EL (cell line): ENCODE measurements around the gene CIDEA.
"Not testable (repeated sequence)": the region's sequence is repeated elsewhere in the genome, so short reads cannot be mapped to it uniquely, and the experiment has no call there.

ENCODE experiments used
- DNase-seq: peaks from one replicate; pipeline ENCODE4 v3.0.0-alpha.2; 2016

Gene CIDEA

GRCh38 chr18:12254136-12254819 is at the start of gene CIDEA:
CIDEA (plus strand) TSS chr18:12254361; CDS start chr18:12254384, 23 bp downstream.
- peak; percentile 30 for DNase-seq

GRCh38 chr18:12208296-12209153 is 45.6 kb upstream of the CIDEA start:
- not testable (repeated sequence) for DNase-seq

- DNase-seq = not testable (repeated sequence)
Observed at GRCh38 chr18:12212308-12212707, 41.9 kb upstream of the CIDEA start.

GRCh38 chr18:12214296-12215005 is 39.7 kb upstream of the CIDEA start:
- not testable (repeated sequence) for DNase-seq

GRCh38 chr18:12216471-12216870 is 37.7 kb upstream of the CIDEA start:
- not testable (repeated sequence) for DNase-seq

GRCh38 chr18:12218603-12219002 is 35.6 kb upstream of the CIDEA start:
- DNase-seq = not testable (repeated sequence)

GRCh38 chr18:12222041-12222440 is 32.1 kb upstream of the CIDEA start:
- DNase-seq = not testable (repeated sequence)

- not testable (repeated sequence) for DNase-seq
Observed at GRCh38 chr18:12223326-12223725, 30.8 kb upstream of the CIDEA start.

GRCh38 chr18:12226807-12227206 is 27.4 kb upstream of the CIDEA start:
- not testable (repeated sequence) for DNase-seq

- not testable (repeated sequence) for DNase-seq
Observed at GRCh38 chr18:12227399-12228186, 26.6 kb upstream of the CIDEA start.

GRCh38 chr18:12228308-12228707 is 25.9 kb upstream of the CIDEA start:
- DNase-seq = not testable (repeated sequence)

- DNase-seq = not testable (repeated sequence)
Observed at GRCh38 chr18:12230561-12230960, 23.6 kb upstream of the CIDEA start.

GRCh38 chr18:12231040-12231882 is 22.9 kb upstream of the CIDEA start:
- no peak for DNase-seq

- no peak for DNase-seq
Observed at GRCh38 chr18:12231986-12232385, 22.2 kb upstream of the CIDEA start.

GRCh38 chr18:12233378-12233777 is 20.8 kb upstream of the CIDEA start:
- DNase-seq = peak; percentile 51

GRCh38 chr18:12234451-12235190 is 19.5 kb upstream of the CIDEA start:
- DNase-seq = no peak

- DNase-seq = no peak
Observed at GRCh38 chr18:12236141-12236540, 18.0 kb upstream of the CIDEA start.

- DNase-seq = peak; percentile 55
Observed at GRCh38 chr18:12236934-12237832, 17.0 kb upstream of the CIDEA start.

GRCh38 chr18:12238826-12239225 is 15.3 kb upstream of the CIDEA start:
- no peak for DNase-seq

- peak; percentile 53 for DNase-seq
Observed at GRCh38 chr18:12239431-12239830, 14.7 kb upstream of the CIDEA start.
